GM03348 (cell line): ENCODE results near the gene KICS2.

ENCODE experiments used
- DNase-seq: peaks from one replicate; pipeline ENCODE4 v3.0.0; 2012; ENCODE audit warnings: low spot score

Gene KICS2

DNA sequence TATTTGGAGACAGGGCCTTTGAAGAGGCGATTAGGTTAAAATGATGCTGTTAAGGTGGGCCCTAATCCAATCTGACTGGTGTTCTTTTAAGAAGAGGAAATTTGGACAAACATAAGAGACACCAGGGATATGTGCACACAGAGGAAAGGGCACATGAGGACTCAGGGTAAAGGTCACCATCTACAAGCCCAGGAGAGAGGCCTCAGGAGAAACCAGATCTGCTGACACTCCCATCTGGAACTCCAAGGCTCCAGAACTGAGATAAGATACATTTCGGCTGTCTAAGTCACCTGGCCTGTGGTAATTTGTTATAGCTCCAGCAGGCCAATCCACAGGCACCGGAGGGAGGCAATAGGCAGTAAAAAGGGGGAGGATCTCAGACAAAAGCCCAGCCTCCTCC, 48.6 kb downstream of the KICS2 start:
- DNase-seq, result no peak
